ENCODE measurements around the gene SEPHS2.

SEPHS2 gene

DNA sequence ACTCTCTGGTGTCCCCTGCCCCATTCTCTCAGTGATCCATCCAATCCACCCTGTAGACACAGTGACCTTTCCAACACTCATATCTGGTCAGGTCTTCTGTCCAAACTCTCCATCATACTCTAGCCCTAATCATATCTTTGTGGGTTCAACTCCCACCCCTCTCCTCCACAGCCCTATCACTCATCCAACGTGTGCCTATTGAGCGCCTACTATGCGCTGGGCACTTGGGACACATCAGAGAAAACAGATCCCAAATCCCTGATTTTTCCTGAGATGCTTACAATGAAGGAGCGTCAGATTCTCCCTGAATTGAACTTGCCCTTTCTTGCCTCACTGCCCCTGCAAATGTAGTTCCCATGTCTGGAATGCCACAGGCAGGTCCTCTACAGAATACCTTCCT lies 17.6 kb downstream of the SEPHS2 start:
- DNase-seq, result no peak

DNA sequence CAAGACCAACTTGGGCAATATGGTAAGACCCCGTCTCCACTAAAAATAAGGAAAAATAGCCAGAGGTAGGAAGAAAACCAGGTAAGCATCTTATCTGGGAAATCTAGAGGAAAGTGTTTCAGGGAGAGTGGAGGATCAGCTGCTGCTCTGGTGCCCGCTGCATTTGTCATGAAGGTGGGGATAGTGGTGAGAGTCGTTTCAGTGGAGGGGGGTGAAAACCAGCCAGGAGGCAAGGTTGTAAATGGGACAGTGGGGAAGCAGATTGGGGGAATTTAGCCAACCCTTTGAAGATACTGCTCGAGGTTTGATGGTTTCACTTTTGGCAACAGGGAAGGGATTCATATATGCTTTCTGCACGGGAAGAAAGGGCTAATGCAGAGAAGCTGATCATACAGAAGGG lies 24.7 kb downstream of the SEPHS2 start:
- DNase-seq, result no peak

DNA sequence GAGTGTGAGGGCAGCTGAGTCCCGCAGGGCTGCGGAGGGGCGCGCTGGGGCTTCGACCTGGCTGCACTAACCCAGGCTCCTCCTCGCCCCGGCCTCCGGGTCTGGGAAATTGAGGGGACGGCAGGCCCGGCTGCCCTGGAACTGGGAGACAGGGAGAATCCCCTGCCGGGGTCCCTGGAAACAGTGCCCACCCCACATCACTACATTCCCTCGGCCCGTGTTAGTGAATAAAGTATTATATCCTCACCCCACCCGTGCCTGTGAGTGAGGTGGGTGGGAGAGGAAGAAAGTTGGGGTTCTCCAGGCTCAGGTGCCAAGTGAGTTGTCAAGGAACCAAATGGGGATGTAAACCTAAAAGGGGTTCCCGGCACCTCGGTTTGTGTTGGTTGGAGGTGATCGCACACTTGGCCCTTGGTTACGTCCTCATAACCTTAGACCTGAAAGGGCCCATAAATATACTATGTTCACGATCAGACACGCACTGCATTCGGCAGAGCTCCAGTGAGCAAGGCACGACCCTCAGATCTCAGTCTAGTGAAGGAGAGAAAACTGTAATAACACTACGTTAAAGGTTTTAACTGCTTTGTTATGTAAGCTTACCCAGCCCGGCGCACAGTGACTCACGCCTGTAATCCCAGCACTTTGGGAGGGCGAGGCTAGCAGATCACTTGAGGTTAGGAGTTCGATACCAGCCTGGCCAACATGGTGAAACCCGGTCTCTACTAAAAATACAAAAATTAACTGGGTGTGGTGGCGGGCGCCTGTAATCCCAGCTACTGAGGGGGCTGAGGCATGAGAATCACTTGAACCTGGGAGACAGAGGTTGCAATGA lies 27.1 kb downstream of the SEPHS2 start:
- DNase-seq, result no peak

DNA sequence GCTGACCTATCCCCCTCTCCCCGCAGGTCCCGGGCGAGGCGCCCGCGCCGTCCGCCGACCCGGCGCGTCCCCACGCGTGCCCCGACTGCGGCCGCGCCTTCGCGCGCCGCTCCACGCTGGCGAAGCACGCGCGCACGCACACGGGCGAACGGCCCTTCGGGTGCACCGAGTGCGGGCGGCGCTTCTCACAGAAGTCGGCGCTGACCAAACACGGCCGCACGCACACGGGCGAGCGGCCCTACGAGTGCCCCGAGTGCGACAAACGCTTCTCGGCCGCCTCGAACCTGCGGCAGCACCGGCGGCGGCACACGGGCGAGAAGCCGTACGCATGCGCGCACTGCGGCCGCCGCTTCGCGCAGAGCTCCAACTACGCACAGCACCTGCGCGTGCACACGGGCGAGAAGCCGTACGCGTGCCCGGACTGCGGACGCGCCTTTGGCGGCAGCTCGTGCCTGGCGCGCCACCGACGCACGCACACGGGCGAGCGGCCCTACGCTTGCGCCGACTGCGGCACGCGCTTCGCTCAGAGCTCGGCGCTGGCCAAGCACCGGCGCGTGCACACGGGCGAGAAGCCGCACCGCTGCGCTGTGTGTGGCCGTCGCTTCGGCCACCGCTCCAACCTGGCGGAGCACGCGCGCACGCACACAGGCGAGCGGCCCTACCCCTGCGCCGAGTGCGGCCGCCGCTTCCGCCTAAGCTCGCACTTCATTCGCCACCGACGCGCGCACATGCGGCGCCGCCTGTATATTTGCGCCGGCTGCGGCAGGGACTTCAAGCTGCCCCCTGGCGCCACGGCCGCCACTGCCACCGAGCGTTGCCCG lies 27.9 kb downstream of the SEPHS2 start:
- peak; percentile 89 for DNase-seq

DNA sequence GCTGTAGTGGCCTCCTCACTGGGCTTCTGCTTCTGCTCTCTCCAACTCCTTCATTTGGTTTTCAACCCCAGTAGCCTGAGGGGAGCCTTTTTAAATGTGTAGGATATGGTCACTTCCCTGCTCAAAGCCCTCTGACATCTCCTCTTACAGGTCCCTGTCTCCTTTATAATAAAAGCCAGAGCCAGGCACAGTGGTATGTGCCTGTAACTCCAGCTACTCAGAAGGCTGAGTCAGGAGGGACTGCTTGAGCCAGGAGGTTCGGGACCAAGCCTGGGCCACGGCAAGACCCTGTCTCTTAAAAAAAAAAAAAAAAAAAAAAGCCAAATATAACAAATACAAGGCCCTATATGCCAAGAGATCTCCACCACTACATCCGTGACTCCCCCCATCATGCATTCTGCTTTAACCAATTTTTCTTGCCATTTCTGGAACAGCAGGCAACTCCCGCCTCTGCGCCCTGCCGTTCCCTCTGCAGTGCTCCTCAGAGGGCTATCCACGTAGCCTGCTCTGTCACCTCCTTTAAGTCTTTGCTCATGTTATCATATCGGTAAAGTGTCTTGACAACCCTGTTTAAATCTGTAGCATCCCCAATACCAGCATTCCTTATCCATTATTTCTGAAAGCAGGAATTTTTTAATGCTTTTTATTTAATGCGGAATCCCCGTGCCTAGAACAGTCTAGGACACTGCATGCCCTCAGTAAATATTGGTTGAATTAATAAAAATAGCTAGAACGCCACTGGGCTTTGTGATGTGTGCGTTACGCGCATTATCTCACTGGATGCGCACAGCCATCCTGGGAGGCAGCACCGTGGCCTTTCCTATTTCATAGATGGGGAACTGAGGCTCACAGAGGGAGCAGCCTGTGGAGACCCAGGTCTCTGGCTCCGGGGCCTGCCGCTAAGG lies 28.8 kb downstream of the SEPHS2 start:
- DNase-seq, result no peak

DNA sequence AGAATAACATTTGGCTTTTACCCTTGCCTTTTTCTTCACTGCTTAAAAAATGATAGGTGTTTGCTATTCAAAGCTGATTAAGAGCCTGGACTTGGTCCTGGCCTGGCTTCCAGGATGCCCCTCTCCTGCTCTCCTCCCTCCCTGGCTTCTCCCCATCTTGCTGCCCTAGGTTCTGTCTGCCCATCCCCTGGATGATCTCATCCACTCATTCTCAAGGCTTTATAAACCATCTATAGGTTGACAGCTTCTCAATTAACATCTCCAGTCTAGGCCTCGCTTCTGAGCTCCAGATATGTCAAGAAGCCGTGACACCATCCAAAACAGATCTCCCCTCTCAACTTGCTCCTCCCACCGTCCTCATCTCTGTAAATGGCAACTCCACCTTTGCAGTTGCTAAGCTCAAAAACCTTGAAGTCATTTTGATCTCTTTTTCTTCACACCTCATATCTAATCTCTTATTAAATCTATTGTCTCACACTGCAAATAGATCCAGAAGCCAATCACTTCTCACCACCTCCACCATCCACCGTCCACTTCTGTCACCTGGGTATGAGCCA lies 29.5 kb downstream of the SEPHS2 start:
- no peak for DNase-seq

DNA sequence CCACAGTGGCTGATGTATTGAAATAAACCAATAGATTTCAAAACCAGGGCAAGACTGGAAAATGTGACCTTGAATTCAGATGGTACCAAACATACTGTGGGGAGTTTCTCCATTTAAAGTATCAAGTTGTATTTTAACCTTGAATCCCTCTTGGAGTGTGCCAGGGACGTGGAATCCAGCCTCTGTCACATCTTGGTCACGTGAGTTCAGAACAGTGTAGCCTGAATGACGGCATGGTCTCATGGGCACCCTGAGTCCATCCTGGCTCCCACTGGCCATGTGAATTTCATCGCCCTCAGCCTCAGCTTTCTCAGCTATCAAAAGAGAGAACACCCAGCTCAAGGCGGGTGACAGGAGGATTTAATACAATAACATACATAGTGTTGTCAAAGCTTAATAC lies 31.5 kb downstream of the SEPHS2 start:
- no peak for DNase-seq

DNA sequence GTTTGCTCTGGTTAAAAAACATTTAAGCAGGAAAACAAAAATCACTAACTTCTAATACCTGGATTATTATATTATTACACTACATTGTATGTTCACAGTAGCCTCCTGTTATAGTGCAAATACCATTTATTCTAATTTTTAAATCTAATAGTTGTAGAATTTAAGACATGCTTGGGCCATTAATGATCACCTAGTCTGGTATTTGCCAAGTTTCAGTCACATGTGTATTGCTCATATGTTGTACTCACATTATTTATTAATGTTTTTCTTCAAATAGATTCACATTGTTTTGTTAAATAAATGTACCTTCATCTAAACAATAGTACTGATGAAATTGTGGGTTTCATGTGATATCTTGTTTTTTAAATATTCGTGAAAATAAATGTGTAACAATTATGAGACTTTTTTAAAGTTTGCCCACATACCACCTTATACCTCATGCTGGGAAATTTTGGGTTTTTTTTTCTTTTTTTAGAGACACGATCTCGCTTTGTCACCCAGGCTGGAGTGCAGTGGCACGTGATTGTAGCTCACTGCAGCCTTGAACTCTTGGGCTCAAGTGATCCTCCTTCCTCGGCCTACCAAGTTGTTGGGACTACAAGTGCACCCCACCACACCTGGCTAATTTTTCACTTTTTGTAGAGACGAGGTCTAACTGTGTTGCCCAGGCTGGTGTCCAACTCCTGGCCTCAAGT lies 32.4 kb downstream of the SEPHS2 start:
- DNase-seq, result no peak

DNA sequence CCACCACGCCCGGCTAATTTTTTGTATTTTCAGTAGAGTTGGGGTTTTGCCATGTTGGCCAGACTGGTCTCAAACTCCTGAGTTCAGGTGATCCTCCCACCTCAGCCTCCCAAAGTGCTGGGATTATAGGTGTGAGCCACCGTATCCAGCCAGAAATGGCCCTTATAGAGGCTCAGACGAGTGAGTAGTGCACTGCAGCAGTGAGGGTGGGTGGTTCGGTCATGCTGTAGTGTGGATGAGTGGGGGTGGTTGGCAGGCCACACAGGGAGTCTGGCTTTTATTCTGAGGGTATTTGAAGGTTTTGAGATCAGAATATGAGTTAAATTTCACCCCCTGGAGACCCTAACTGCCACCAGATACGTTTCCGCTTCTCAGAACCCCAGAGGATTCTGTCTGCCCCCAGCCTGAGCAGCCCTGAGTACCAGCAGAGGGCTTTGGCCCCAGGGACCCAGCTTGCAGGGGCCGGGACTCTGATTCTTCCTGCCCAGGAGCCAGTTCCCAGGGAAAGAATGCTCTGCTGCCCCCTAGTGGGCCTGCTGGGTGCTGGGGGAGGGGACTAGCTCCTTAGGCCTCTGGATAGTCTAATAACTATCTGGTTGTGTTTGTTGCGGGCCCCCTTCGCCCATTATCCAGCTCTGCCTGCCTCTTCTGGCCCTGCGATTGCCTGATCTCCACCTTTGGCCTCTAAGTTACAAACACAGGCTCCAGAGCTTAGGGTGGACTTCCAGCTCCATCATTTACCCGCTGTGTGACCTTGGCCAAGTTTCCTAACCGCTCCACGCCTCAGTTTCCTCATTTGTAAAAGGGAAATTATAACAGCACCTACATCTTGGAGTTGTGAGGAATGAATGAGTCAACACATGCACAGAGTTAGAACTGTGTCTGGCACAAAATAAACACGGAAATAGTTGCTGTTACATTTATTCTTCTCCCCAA lies 36.3 kb downstream of the SEPHS2 start:
- peak; percentile 96 for DNase-seq

DNA sequence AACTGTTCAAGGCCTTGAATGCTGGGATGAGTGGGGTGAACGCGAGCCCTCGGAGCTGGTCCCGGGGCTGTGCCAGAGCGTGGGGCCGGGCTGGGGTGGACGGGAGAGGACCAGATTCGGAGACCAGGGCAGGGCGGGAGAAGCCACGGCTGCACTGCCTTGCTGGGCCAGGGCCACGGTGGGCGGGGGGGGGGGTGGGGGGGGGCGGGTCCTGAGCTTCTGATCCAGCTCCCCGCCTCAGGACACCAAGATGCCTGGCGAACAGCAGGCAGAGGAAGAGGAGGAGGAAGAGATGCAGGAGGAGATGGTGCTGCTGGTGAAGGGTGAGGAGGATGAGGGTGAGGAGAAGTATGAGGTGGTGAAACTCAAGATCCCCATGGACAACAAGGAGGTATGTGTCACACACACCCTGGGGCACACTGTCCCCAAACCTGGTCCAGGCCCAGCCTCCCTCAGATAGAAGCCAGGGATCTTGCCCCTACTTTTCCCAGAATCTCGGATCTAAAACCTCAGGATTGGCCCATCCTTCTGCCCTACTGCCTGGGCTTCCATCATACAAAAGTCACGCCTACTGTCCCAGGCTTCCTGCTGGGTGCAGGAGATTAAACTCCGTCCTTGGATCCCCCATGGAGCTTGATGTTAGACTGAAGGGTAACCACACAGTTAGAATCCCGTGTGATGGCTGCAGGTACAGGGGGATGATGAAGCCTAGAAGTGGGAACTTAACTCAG lies 37.7 kb downstream of the SEPHS2 start:
- no peak for DNase-seq

DNA sequence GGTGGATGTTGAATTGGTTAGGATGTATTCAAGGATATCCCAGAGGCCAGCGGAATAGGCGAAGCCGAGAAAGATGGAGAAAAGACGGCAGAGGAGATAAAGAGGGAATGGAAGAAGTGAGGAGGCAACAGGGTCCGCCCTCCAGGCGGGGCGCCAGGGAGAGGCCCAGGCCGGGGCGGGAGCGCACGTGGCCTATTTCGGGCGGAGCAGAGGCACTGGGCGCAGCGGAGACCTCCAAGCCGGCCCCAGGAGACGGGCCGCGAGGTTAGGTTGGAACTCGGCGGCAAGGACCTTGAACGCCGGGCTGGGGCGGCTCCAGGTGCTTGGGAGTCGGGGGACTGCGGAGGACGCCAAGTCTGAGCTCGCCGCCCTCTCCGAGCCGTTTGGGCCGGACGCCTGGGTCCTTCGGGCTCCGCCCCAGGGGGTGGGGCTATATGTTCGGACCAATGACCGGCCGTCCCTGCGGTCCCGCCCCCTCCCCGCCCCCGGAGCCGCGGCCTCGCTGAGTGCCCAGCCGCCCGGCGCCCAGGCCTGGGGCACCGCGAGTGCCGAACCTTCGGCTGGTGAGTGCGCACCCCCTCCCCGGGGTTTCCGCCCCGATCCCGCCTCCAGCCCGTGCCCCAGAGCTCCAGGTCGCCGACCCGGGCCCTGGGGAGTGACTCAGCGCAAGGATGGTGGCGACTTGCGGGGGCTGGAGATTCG lies 38.4 kb downstream of the SEPHS2 start, which contains the start of gene ZNF771:
Gene ZNF771, plus strand, starts transcription at position 505 of the 702 bp plus-strand sequence. CDS start 448 bp downstream, outside the sequence.
- peak; percentile 97 for DNase-seq

DNA sequence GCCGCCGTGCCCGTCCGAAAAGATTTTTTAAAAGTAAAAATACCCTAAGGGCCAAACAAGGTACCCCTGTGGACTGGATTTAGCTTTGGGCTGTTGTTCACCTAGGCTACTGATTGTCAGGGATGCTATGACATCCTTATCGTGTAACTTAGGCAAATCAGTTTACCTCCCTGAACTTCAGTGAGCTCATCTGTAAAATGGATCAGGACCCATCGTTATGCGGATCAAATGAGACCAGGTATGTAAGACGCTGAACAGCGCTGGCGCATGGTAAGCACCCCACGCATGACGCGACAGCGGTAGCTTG lies 38.9 kb downstream of the SEPHS2 start:
- DNase-seq, result no peak

DNA sequence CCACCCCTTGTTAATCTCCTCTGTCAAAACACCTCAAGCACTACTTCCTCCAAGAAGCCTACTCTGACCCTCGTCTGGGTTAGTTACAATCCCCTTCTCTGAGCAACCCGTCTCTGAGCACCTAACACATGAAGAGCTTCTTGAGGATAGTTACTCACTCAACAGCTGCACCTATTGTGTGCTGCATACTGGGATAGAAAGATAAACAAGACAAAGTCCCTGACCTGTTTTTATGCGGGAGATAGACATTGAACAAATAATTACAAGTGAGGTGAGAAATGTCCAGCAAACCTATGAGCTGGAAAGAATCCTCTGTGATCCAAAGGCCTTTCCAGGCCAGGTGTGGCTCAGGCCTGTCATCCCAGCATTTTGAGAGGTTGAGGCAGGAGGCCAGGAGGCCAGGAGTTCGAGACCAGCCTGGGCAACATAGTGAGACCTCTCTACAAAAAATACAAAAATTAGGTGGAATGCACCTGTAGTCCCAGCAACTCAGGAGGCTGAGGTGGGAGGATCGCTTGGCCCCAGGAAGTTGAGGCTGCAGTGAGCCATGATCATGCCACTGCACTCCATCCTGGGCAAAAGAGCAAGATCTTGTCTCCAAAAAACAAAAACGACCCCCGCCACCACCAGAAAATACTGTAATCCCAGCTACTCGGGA lies 43.8 kb downstream of the SEPHS2 start:
- no peak for DNase-seq

DNA sequence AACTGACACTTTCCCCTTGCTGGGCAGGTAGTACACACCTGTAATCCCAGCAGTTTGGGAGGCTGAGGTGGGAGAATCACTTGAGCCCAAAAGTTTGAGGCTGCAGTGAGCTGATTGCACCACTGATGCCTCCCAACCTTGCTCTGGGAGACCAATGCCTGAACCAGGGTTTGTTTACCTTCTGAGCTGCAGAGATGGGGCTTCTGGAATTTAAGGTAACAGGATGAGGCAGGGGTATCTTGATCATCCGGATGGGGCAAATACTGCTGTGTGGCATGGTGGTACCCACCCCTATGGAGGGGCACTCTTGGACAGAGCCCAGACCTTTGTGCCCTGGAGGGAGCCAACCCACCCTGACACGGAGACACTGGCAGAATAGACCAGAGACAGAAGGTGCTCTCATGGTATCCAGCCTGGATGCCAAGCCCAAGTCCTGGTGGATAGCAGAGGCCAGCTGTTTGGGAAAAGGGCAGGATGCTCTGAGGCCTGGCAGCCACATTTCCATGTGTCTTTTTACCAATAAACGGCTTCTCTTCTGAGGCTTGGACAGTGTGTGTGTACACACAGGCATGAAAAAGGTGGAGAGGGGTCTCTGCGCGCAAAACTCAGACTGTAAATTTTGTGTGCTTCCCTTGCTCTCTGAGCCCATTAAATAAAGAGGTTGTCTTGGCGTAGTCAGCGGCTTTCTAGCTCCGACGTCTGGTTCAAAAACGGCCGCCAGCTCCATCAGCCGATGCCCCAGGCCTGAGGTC lies 46.1 kb downstream of the SEPHS2 start:
- DNase-seq, result no peak

DNA sequence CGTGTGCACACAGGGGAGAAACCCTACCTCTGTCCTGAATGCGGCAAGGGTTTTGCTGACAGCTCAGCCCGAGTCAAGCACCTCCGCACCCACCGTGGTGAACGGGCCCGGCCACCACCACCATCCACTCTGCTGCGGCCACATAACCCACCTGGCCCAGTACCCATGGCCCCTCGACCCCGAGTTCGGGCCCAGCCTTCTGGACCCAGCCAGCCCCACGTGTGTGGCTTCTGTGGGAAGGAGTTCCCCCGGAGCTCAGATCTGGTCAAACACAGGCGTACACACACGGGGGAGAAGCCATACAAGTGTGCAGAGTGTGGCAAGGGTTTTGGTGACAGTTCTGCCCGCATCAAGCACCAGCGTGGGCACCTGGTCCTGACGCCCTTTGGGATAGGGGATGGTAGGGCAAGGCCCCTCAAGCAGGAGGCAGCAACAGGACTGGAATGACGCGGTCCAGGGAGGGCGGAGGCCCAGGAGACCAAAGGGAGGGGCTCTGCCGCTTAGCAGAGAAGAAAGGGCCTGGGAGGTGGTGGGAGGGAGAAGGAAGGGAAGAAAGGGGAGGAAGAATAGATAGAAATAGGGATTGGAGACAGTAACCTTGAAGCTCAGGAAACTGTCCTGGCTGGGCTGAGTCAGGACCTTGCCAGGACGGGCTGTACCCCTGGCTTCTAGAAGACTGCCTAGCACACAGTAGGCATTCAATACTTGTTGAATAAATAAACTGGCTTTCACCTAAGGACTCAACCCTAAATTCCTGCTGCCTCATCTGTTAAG lies 46.8 kb downstream of the SEPHS2 start:
- DNase-seq, result no peak

DNA sequence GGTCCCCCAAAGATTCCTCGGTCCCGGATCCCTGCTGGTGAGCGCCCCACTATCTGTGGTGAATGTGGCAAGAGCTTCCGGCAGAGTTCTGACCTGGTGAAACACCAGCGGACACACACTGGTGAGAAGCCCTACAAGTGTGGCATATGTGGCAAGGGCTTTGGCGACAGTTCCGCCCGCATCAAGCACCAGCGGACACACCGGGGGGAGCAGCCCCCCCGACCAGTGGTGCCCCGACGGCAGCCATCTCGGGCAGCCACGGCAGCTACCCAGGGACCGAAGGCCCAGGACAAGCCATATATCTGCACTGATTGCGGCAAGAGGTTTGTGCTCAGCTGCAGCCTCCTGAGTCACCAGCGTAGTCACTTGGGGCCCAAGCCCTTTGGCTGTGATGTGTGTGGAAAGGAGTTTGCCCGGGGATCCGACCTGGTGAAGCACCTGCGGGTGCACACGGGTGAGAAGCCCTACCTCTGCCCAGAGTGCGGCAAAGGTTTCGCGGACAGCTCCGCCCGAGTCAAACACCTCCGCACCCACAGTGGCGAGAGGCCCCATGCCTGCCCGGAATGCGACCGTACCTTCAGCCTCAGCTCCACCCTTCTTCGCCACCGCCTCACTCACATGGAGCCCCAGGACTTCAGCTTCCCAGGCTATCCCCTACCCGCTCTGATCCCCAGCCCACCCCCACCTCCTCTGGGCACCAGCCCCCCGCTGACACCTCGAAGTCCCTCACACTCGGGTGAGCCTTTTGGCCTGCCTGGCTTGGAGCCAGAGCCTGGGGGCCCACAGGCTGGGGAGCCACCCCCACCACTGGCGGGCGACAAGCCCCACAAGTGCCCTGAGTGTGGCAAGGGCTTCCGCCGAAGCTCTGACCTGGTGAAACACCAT lies 47.7 kb downstream of the SEPHS2 start:
- no peak for DNase-seq
